RWPE1 (cell line): ENCODE data around the gene ADRM1.
A peak's percentile ranks its signal among the peaks of the same experiment; 100 is the strongest.

Source experiments
- CTCF ChIA-PET: fragments of 350-600 bp; sonication (Branson Sonifier 250); formaldehyde crosslinking; extraction: SDS; loops from one replicate; lab custom pipeline; 2021; lab: Yijun Ruan, JAX
- POLR2A ChIA-PET: fragments of 400-600 bp; formaldehyde crosslinking; extraction: SDS; loops from one replicate; lab custom pipeline; 2020; ENCODE audit warnings: antibody characterized with exemption; ENCODE audit not compliant: low non-redundant PET; lab: Yijun Ruan, JAX
- DNase-seq: peaks from one replicate; pipeline ENCODE4 v3.0.0; 2012; ENCODE audit warnings: low spot score
- H3K27ac ChIP-seq: fragments of 450-650 bp; 2 replicates; pipeline ENCODE4 v1.5.1; 2017
- TF ChIP-seq, protein P1 (sequence below): fragments of 450-650 bp; conservative IDR thresholded peaks from 2 replicates; pipeline ENCODE4 v1.5.1; 2017; ENCODE audit warnings: low read depth, mild to moderate bottlenecking

The ADRM1 gene

DNA sequence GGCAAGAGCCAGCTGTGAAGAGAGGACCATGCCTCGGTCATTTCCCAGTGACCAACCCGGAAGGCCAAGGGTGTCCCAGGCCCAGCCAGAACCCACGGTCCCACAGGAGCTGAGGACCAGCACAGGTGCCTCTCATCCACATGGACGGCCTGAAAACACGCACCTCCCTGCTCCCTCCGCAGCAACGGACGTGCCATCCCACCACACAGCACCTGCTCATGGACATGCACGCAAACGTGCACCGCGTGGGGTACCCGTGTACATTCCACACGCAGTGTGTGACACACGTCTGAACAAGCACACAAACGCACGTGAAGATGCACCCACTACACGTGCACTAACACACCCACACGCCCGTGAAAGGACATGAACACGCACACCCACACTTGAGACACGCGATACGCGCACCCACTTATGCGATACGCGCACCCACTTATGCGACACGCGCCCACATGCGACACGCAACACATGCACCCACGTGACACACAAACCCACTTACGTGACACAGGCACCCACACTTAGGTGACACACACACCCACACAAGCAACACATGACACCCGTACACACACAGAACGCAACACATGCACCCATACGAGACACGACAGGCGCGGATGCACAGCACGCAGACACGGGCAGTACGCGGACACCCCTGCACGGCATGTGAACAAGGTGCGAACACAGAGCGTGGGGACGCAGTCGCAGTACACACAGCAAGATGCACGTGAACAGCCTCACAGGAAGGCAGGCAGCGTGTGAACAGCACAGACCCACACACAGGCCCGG is 34.2 kb downstream of the ADRM1 start:
- ChIA-PET POLR2A (no interaction called here), CTCF (no interaction called here)
- H3K27ac ChIP-seq: peak overlapping the region; percentile 50
- DNase-seq: no peak
- TF ChIP-seq, protein P1, sequence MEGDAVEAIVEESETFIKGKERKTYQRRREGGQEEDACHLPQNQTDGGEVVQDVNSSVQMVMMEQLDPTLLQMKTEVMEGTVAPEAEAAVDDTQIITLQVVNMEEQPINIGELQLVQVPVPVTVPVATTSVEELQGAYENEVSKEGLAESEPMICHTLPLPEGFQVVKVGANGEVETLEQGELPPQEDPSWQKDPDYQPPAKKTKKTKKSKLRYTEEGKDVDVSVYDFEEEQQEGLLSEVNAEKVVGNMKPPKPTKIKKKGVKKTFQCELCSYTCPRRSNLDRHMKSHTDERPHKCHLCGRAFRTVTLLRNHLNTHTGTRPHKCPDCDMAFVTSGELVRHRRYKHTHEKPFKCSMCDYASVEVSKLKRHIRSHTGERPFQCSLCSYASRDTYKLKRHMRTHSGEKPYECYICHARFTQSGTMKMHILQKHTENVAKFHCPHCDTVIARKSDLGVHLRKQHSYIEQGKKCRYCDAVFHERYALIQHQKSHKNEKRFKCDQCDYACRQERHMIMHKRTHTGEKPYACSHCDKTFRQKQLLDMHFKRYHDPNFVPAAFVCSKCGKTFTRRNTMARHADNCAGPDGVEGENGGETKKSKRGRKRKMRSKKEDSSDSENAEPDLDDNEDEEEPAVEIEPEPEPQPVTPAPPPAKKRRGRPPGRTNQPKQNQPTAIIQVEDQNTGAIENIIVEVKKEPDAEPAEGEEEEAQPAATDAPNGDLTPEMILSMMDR: no peak

GRCh38 chr20:62337558-62338293 is 34.9 kb downstream of the ADRM1 start:
- ChIA-PET POLR2A (no interaction called here), CTCF (no interaction called here)
- DNase-seq: no peak
- peak overlapping the region; percentile 50 for H3K27ac ChIP-seq
- TF ChIP-seq, protein P1: no peak

DNA sequence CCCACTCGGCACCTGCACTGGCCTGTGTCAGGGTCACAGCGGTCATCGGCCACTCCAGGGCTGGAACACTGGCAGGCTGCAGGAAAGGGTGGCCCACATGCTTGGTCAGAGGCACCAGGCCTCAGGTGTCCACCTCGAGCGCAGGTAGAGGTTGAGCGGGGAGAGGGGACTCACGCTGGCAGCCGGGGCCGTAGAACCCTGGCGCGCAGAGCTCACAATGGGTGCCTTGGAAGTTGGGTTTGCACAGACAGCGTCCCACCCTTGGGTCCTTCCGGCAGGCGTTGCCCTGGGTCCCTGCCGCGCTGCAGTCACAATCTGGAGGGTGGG is 35.5 kb downstream of the ADRM1 start:
- DNase-seq: no peak
- CTCF ChIA-PET: no interaction called here
- POLR2A ChIA-PET: no interaction called here
- H3K27ac ChIP-seq: peak overlapping the region; percentile 50
- TF ChIP-seq, protein P1: no peak

- DNase-seq: no peak
- POLR2A ChIA-PET: interaction anchor here (0.7 kb wide), 1 partner anchor 43 kb away, joined by 6 read pairs; no protein-coding TSS in a partner anchor
- TF ChIP-seq, protein P1: no peak
- CTCF ChIA-PET: interaction anchor here (0.6 to 1.0 kb wide), 5 partner anchors 9 to 399 kb away, joined by 3 to 4 read pairs (median 3); no protein-coding TSS in a partner anchor
- peak overlapping the region; percentile 61 for H3K27ac ChIP-seq
Observed at GRCh38 chr20:62339647-62340062, 36.9 kb downstream of the ADRM1 start.

DNA sequence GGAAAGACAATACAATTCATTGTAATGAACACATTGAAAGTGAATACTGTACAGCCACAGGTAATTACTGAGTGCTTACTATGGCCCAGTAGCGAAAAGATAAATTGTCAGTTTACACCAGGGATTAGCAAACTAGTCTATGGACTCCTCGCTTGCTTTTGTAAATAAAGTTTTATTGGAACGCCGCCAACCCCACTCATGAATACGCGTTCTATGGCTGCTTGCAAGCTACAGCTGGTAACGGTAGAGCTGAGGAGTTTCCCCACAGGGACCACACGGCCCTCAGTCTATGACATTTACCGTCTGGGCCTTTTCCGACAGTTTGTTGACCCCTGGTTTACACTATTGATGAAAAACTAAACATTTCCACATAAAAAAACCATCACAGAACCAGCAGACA is 40.1 kb downstream of the ADRM1 start:
- POLR2A ChIA-PET: no interaction called here
- H3K27ac ChIP-seq: peak overlapping the region; percentile 46
- CTCF ChIA-PET: no interaction called here
- no peak for DNase-seq
- TF ChIP-seq, protein P1: no peak

DNA sequence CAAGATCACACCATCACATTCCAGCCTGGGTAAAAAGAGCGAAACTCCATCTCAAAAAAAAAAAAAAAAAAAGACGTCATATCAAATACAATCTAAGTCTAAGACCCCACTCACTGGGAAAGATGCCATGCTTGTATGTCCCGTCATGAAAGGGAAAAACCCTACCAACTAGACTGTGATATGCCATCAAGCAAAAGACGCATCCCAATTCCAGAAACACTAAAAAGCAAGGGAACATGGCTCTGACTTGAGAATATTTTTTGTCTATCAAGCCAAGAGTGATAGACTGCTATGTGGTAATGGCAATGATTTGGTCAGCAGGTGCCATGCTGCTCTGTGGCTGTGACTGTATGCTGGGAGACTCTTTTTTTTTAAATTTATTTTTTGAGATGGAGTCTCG is 41.3 kb downstream of the ADRM1 start:
- TF ChIP-seq, protein P1: no peak
- POLR2A ChIA-PET: interaction anchor here (0.6 kb wide), 1 partner anchor 355 kb away, joined by 3 read pairs; no protein-coding TSS in a partner anchor
- DNase-seq: no peak
- CTCF ChIA-PET: interaction anchor here (0.6 to 1.5 kb wide), 2 partner anchors 8 to 14 kb away, joined by 3 read pairs; no protein-coding TSS in a partner anchor
- H3K27ac ChIP-seq: peak overlapping the region; percentile 61
